Measurements from ENCODE around the gene EXOC1. TPM values are rescaled to one million over a fixed set of nuclear protein-coding genes. Genes with fewer than 3 reads are reported as not detected.

Gene EXOC1
- total RNA-seq, 1 experiment from 2014 or later = 12.0 TPM

- DNase-seq (ENCODE audit: low spot score) = no peak
- no peak overlapping the region for H3K27ac ChIP-seq (ENCODE audit: low read depth, low read length, poor library complexity, severe bottlenecking)
- no peaks in the 10 kb centered on the region for H3K36me3 ChIP-seq (ENCODE audit: insufficient read depth, low read length, poor library complexity, severe bottlenecking)
- POLR2A ChIA-PET (ENCODE audit: low non-redundant PET) = no interaction called here
- H3K9me3 ChIP-seq (ENCODE audit: low read depth, low read length, poor library complexity, severe bottlenecking) = no peaks in the 10 kb centered on the region
- CTCF ChIA-PET = no interaction called here
- TF ChIP-seq CTCF (conservative IDR thresholded peaks at IDR 0.05; ENCODE audit: low read depth, low read length) = no peak
- no peak for TF ChIP-seq EZH2 (IDR thresholded peaks at IDR 0.05; ENCODE audit: borderline replicate concordance, low read depth, low read length, poor library complexity, severe bottlenecking)
- BruUV-seq (replicated peaks) = no TSS peak
- no peaks in the 10 kb centered on the region for H3K4me1 ChIP-seq (ENCODE audit: insufficient read depth, low read length, poor library complexity, severe bottlenecking)
- H3K4me3 ChIP-seq (ENCODE audit: low read depth, low read length, poor library complexity, severe bottlenecking) = no peak overlapping the region
- no peaks in the 10 kb centered on the region for H3K27me3 ChIP-seq (replicated peaks; ENCODE audit: insufficient read depth, low read depth, low read length, poor library complexity)
- intact Hi-C loops (cut with micrococcal nuclease; ENCODE audit: unreplicated experiment) = no loop called here
Measured at GRCh38 chr4:55907469-55907868, 54.0 kb downstream of the EXOC1 start.

GRCh38 chr4:55910140-55910539, 56.7 kb downstream of the EXOC1 start:
- ChIA-PET POLR2A (ENCODE audit: low non-redundant PET) (no interaction called here), CTCF (no interaction called here)
- H3K27ac ChIP-seq (ENCODE audit: low read depth, low read length, poor library complexity, severe bottlenecking) = no peak overlapping the region
- no TSS peak for BruUV-seq (replicated peaks)
- no peaks in the 10 kb centered on the region for H3K9me3 ChIP-seq (ENCODE audit: low read depth, low read length, poor library complexity, severe bottlenecking)
- no peak for TF ChIP-seq EZH2 (IDR thresholded peaks at IDR 0.05; ENCODE audit: borderline replicate concordance, low read depth, low read length, poor library complexity, severe bottlenecking)
- TF ChIP-seq CTCF (conservative IDR thresholded peaks at IDR 0.05; ENCODE audit: low read depth, low read length) = no peak
- no peaks in the 10 kb centered on the region for H3K4me1 ChIP-seq (ENCODE audit: insufficient read depth, low read length, poor library complexity, severe bottlenecking)
- H3K4me3 ChIP-seq (ENCODE audit: low read depth, low read length, poor library complexity, severe bottlenecking) = no peak overlapping the region
- intact Hi-C loops (cut with micrococcal nuclease; ENCODE audit: unreplicated experiment) = no loop called here
- no peak for DNase-seq (ENCODE audit: low spot score)
- no peaks in the 10 kb centered on the region for H3K36me3 ChIP-seq (ENCODE audit: insufficient read depth, low read length, poor library complexity, severe bottlenecking)
- no peaks in the 10 kb centered on the region for H3K27me3 ChIP-seq (replicated peaks; ENCODE audit: insufficient read depth, low read depth, low read length, poor library complexity)

- no TSS peak for BruUV-seq (replicated peaks)
- DNase-seq (ENCODE audit: low spot score) = no peak
- ChIA-PET POLR2A (ENCODE audit: low non-redundant PET) (no interaction called here), CTCF (no interaction called here)
- TF ChIP-seq CTCF (conservative IDR thresholded peaks at IDR 0.05; ENCODE audit: low read depth, low read length) (no peak), EZH2 (IDR thresholded peaks at IDR 0.05; ENCODE audit: borderline replicate concordance, low read depth, low read length, poor library complexity, severe bottlenecking) (no peak)
- no peaks in the 10 kb centered on the region for H3K4me1 ChIP-seq (ENCODE audit: insufficient read depth, low read length, poor library complexity, severe bottlenecking)
- no peak overlapping the region for H3K27ac ChIP-seq (ENCODE audit: low read depth, low read length, poor library complexity, severe bottlenecking)
- intact Hi-C loops (cut with micrococcal nuclease; ENCODE audit: unreplicated experiment) = no loop called here
- H3K27me3 ChIP-seq (replicated peaks; ENCODE audit: insufficient read depth, low read depth, low read length, poor library complexity) = no peaks in the 10 kb centered on the region
- no peaks in the 10 kb centered on the region for H3K36me3 ChIP-seq (ENCODE audit: insufficient read depth, low read length, poor library complexity, severe bottlenecking)
- H3K4me3 ChIP-seq (ENCODE audit: low read depth, low read length, poor library complexity, severe bottlenecking) = no peak overlapping the region
- no peaks in the 10 kb centered on the region for H3K9me3 ChIP-seq (ENCODE audit: low read depth, low read length, poor library complexity, severe bottlenecking)
Measured at GRCh38 chr4:55912249-55912648, 58.8 kb downstream of the EXOC1 start.

Data from A673 (cell line).